ENCODE data around the gene XG. TPM values are rescaled to one million over a fixed set of nuclear protein-coding genes. Genes with fewer than 3 reads are reported as not detected.
"Not testable (repeated sequence)": the region's sequence is repeated elsewhere in the genome, so short reads cannot be mapped to it uniquely, and the experiment has no call there.

The XG gene
- total RNA-seq, 4 donors from 2014 or later: 0.12 to 3.5 (median 0.28) TPM; not detected in 1

GRCh38 chrX:2811271-2811670 is 59.4 kb downstream of the XG start:
- no peak for ATAC-seq (ENCODE audit: low FRiP score)
- DNase-seq (ENCODE audit: low spot score): no peak
- no peak for TF ChIP-seq CTCF (IDR thresholded peaks at IDR 0.05)

- DNase-seq (ENCODE audit: low spot score): not testable (repeated sequence)
- peak; percentile 73 for ATAC-seq (ENCODE audit: low FRiP score)
Observed at GRCh38 chrX:2812161-2812907, 60.5 kb downstream of the XG start.

GRCh38 chrX:2817036-2817435 is 65.2 kb downstream of the XG start:
- no peak for TF ChIP-seq CTCF (IDR thresholded peaks at IDR 0.05)
- DNase-seq (ENCODE audit: low spot score): no peak
- no peak for ATAC-seq (ENCODE audit: low FRiP score)

GRCh38 chrX:2819345-2820135 is 67.7 kb downstream of the XG start:
- no peak for ATAC-seq (ENCODE audit: low FRiP score)
- no peak for TF ChIP-seq CTCF (IDR thresholded peaks at IDR 0.05)
- no peak for DNase-seq (ENCODE audit: low spot score)

- ATAC-seq (ENCODE audit: low FRiP score) (no peak), DNase-seq (ENCODE audit: low spot score) (no peak)
- TF ChIP-seq CTCF (IDR thresholded peaks at IDR 0.05): no peak
Observed at GRCh38 chrX:2820136-2820771, 68.4 kb downstream of the XG start.

GRCh38 chrX:2823795-2824386 is 72.1 kb downstream of the XG start:
- TF ChIP-seq CTCF (IDR thresholded peaks at IDR 0.05): no peak
- peak; percentile 81 for ATAC-seq (ENCODE audit: low FRiP score)
- no peak for DNase-seq (ENCODE audit: low spot score)

- DNase-seq (ENCODE audit: low spot score) (no peak), ATAC-seq (ENCODE audit: low FRiP score) (no peak)
- TF ChIP-seq CTCF (IDR thresholded peaks at IDR 0.05): no peak
Observed at GRCh38 chrX:2824886-2825285, 73.0 kb downstream of the XG start.
